GM19455 (cell line): Measurements from ENCODE around the gene CLSTN2.

Experiments
- ATAC-seq: cut with Tn5 transposase; IDR thresholded peaks from one replicate; pipeline ENCODE4 v1.9.1; 2021; ENCODE audit not compliant: unreplicated experiment

The CLSTN2 gene

GRCh38 chr3:140145528-140145927 lies 210.5 kb downstream of the CLSTN2 start:
- no peak for ATAC-seq

- ATAC-seq, result no peak
These were observed 211.7 kb downstream of the CLSTN2 start for GRCh38 chr3:140146668-140147067.

- no peak for ATAC-seq
These were observed 213.0 kb downstream of the CLSTN2 start for GRCh38 chr3:140147965-140148490.

GRCh38 chr3:140148824-140149390 lies 213.9 kb downstream of the CLSTN2 start:
- no peak for ATAC-seq

GRCh38 chr3:140151321-140151720 lies 216.3 kb downstream of the CLSTN2 start:
- ATAC-seq, result no peak

- no peak for ATAC-seq
These were observed 218.1 kb downstream of the CLSTN2 start for GRCh38 chr3:140152851-140153639.

- ATAC-seq, result no peak
These were observed 218.8 kb downstream of the CLSTN2 start for GRCh38 chr3:140153736-140154135.

GRCh38 chr3:140157161-140157560 lies 222.2 kb downstream of the CLSTN2 start:
- no peak for ATAC-seq

GRCh38 chr3:140159646-140160045 lies 224.7 kb downstream of the CLSTN2 start:
- no peak for ATAC-seq

- ATAC-seq, result no peak
These were observed 225.6 kb downstream of the CLSTN2 start for GRCh38 chr3:140160553-140160952.

- ATAC-seq, result no peak
These were observed 227.6 kb downstream of the CLSTN2 start for GRCh38 chr3:140162551-140162950.

GRCh38 chr3:140163159-140163763 lies 228.3 kb downstream of the CLSTN2 start:
- ATAC-seq, result no peak

GRCh38 chr3:140164156-140164555 lies 229.2 kb downstream of the CLSTN2 start:
- ATAC-seq, result no peak

GRCh38 chr3:140164922-140165590 lies 230.1 kb downstream of the CLSTN2 start:
- no peak for ATAC-seq

GRCh38 chr3:140165781-140166180 lies 230.8 kb downstream of the CLSTN2 start:
- no peak for ATAC-seq

GRCh38 chr3:140166861-140167599 lies 232.0 kb downstream of the CLSTN2 start:
- no peak for ATAC-seq

GRCh38 chr3:140167600-140168281 lies 232.8 kb downstream of the CLSTN2 start:
- no peak for ATAC-seq

GRCh38 chr3:140170612-140171011 lies 235.6 kb downstream of the CLSTN2 start:
- ATAC-seq, result peak; percentile 91

- no peak for ATAC-seq
These were observed 241.5 kb downstream of the CLSTN2 start for GRCh38 chr3:140176526-140176925.

GRCh38 chr3:140177943-140178342 lies 243.0 kb downstream of the CLSTN2 start:
- ATAC-seq, result peak; percentile 71
